Panc1 (cell line): ENCODE results near the gene PSMD1. TPM values are rescaled to one million over a fixed set of nuclear protein-coding genes. Genes with fewer than 3 reads are reported as not detected.
"Not testable (repeated sequence)": the region's sequence is repeated elsewhere in the genome, so short reads cannot be mapped to it uniquely, and the experiment has no call there.

Experiments used
- ATAC-seq: fragments of 200-7000 bp; cut with Tn5 transposase; 2 replicates; pipeline ENCODE4 v1.9.1; 2020; ENCODE audit warnings: mild to moderate bottlenecking, moderate library complexity
- BruUV-seq: library from RNA; stranded (reverse); fragments of 400-500 nt; replicated peaks from 2 replicates; lab custom pipeline; 2021; lab: Mats Ljungman, UMichigan
- CTCF ChIA-PET: fragments of 300-600 bp; sonication (Branson Sonifier 250); formaldehyde crosslinking; loops from one replicate; lab custom pipeline; 2022; ENCODE audit warnings: antibody characterized with exemption; lab: Charles Lee
- POLR2A ChIA-PET: fragments of 300-600 bp; sonication (Branson Sonifier 250); formaldehyde crosslinking; loops from one replicate; lab custom pipeline; 2022; ENCODE audit warnings: antibody characterized with exemption; lab: Charles Lee
- DNase-seq: peaks from one replicate; pipeline ENCODE4 v3.0.0-alpha.2; 2010; ENCODE audit warnings: low read depth, low spot score
- H3K27ac ChIP-seq: 2 replicates; pipeline ENCODE4 v1.5.1; 2011; ENCODE audit warnings: mild to moderate bottlenecking, low read length, inconsistent platforms
- H3K27me3 ChIP-seq: fragments of 200-500 bp; sonication (Bioruptor generic); 2 replicates; pipeline ENCODE4 v1.6.0; 2014; ENCODE audit warnings: low read length, inconsistent platforms; ENCODE audit not compliant: control insufficient read depth, insufficient read depth
- H3K36me3 ChIP-seq: fragments of 200-500 bp; sonication (Bioruptor generic); 2 replicates; pipeline ENCODE4 v1.5.1; 2014; ENCODE audit warnings: inconsistent platforms, mild to moderate bottlenecking, low read length, moderate library complexity; ENCODE audit not compliant: control insufficient read depth, insufficient read depth
- H3K4me1 ChIP-seq: 2 replicates; pipeline ENCODE4 v1.5.1; 2011; ENCODE audit warnings: inconsistent platforms, mild to moderate bottlenecking, low read length, moderate library complexity; ENCODE audit not compliant: control insufficient read depth, insufficient read depth
- H3K4me3 ChIP-seq, 2 experiments: 2 replicates each; pipeline ENCODE4 v1.5.1; 2011 to 2012; ENCODE audit warnings: low read depth in 2 of 2, low read length in 2 of 2, mild to moderate bottlenecking in 2 of 2, inconsistent platforms in 1 of 2, moderate library complexity in 1 of 2
- H3K9me3 ChIP-seq: fragments of 200-500 bp; sonication (Bioruptor generic); 2 replicates; pipeline ENCODE4 v1.5.1; 2014; ENCODE audit warnings: low read depth, mild to moderate bottlenecking, inconsistent platforms, low read length, moderate library complexity; ENCODE audit not compliant: control insufficient read depth, insufficient read depth
- CTCF ChIP-seq: fragments of 450-650 bp; IDR thresholded peaks from 2 replicates; pipeline ENCODE4 v1.5.1; 2017; ENCODE audit warnings: mild to moderate bottlenecking
- SIN3A ChIP-seq: IDR thresholded peaks from 2 replicates; pipeline ENCODE4 v1.6.1; 2012; ENCODE audit warnings: low read depth, mild to moderate bottlenecking, low read length, moderate library complexity, borderline replicate concordance; ENCODE audit not compliant: insufficient read depth
- TCF7L2 ChIP-seq: IDR thresholded peaks from 2 replicates; pipeline ENCODE4 v1.6.1; 2011; ENCODE audit warnings: mild to moderate bottlenecking, low read depth, low read length, inconsistent platforms
- in situ Hi-C: cut with HindIII; loops from 2 replicates; pipeline ENCODE4 v1.10.0; 2016; ENCODE audit warnings: low sequenced_read_pairs, low pct_unique_long_range_greater_than_20kb
- intact Hi-C: fragments of 100-400 bp; cut with micrococcal nuclease; formaldehyde crosslinking; loops from one replicate; pipeline ENCODE4 v1.10.0; 2022; ENCODE audit not compliant: unreplicated experiment
- total RNA-seq: library from RNA; stranded (reverse); gene quantifications from one replicate; pipeline ENCODE4 v1.2.1, GENCODE V29; 2021; ENCODE audit not compliant: unreplicated experiment
- TF ChIP-seq, protein P1 (sequence below), 2 experiments: IDR thresholded peaks; 2 replicates each; pipeline ENCODE4 v1.6.1; 2011 to 2012; ENCODE audit warnings: low read depth in 2 of 2, control low read depth in 1 of 2, low read length in 1 of 2, mild to moderate bottlenecking in 1 of 2, moderate library complexity in 1 of 2; ENCODE audit not compliant: insufficient read depth in 1 of 2

The PSMD1 gene
- total RNA-seq, 1 experiment from 2014 or later: 146 TPM

- H3K4me3 ChIP-seq: no peak overlapping the region
- H3K4me1 ChIP-seq: no peaks in the 10 kb centered on the region
- DNase-seq: no peak
- no peak for ATAC-seq
- TF ChIP-seq CTCF: peak; percentile 42
- no peak for TF ChIP-seq SIN3A
- peaks cover 6% of the 10 kb centered on the region for H3K36me3 ChIP-seq
- H3K27ac ChIP-seq: no peak overlapping the region
- no peaks in the 10 kb centered on the region for H3K27me3 ChIP-seq
- BruUV-seq: no TSS peak
- in situ Hi-C loops: loop anchor here (10.0 kb wide), 1 partner anchor 45 kb away; no protein-coding TSS in a partner anchor
- intact Hi-C loops: loop anchor here (10.0 kb wide), 1 partner anchor 95 kb away; the partner anchor contains the start of gene ARMC9
- peaks cover 8% of the 10 kb centered on the region; the same call in 1 of the 2 replicates for H3K9me3 ChIP-seq
- ChIA-PET CTCF (no interaction called here), POLR2A (no interaction called here)
Observed at GRCh38 chr2:231099918-231100317, 43.3 kb downstream of the PSMD1 start.

GRCh38 chr2:231100321-231100720 is 43.7 kb downstream of the PSMD1 start:
- H3K27ac ChIP-seq, H3K36me3 ChIP-seq, H3K9me3 ChIP-seq, H3K4me3 ChIP-seq, CTCF ChIA-PET, H3K4me1 ChIP-seq, POLR2A ChIA-PET, DNase-seq, ATAC-seq, BruUV-seq, in situ Hi-C loops, H3K27me3 ChIP-seq: not testable (repeated sequence)
- intact Hi-C loops: loop anchor here (10.0 kb wide), 1 partner anchor 94 kb away; the partner anchor contains the start of gene ARMC9

- ChIA-PET POLR2A (no interaction called here), CTCF (interaction anchor here (0.6 kb wide), 1 partner anchor 91 kb away, joined by 3 read pairs; no protein-coding TSS in a partner anchor)
- Histone ChIP-seq H3K4me1 (no peaks in the 10 kb centered on the region), H3K27ac (no peak overlapping the region), H3K9me3 (peaks cover 8% of the 10 kb centered on the region; the same call in 1 of the 2 replicates), H3K36me3 (peaks cover 4% of the 10 kb centered on the region), H3K27me3 (no peaks in the 10 kb centered on the region), H3K4me3 (no peak overlapping the region)
- intact Hi-C loops: loop anchor here (10.0 kb wide), 1 partner anchor 94 kb away; the partner anchor contains the start of gene ARMC9
- in situ Hi-C loops: no loop called here
- DNase-seq (no peak), ATAC-seq (no peak)
- no TSS peak for BruUV-seq
- TF ChIP-seq TCF7L2 (no peak), CTCF (no peak), SIN3A (no peak)
- TF ChIP-seq, protein P1, sequence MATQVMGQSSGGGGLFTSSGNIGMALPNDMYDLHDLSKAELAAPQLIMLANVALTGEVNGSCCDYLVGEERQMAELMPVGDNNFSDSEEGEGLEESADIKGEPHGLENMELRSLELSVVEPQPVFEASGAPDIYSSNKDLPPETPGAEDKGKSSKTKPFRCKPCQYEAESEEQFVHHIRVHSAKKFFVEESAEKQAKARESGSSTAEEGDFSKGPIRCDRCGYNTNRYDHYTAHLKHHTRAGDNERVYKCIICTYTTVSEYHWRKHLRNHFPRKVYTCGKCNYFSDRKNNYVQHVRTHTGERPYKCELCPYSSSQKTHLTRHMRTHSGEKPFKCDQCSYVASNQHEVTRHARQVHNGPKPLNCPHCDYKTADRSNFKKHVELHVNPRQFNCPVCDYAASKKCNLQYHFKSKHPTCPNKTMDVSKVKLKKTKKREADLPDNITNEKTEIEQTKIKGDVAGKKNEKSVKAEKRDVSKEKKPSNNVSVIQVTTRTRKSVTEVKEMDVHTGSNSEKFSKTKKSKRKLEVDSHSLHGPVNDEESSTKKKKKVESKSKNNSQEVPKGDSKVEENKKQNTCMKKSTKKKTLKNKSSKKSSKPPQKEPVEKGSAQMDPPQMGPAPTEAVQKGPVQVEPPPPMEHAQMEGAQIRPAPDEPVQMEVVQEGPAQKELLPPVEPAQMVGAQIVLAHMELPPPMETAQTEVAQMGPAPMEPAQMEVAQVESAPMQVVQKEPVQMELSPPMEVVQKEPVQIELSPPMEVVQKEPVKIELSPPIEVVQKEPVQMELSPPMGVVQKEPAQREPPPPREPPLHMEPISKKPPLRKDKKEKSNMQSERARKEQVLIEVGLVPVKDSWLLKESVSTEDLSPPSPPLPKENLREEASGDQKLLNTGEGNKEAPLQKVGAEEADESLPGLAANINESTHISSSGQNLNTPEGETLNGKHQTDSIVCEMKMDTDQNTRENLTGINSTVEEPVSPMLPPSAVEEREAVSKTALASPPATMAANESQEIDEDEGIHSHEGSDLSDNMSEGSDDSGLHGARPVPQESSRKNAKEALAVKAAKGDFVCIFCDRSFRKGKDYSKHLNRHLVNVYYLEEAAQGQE (IDR thresholded peaks at IDR 0.05; ENCODE audit: insufficient read depth in 1 of 2, low read depth in 2 of 2, low read length in 1 of 2): no peak
Observed at GRCh38 chr2:231100990-231101389, 44.3 kb downstream of the PSMD1 start.
